H1 (cell line): ENCODE data around the gene HSDL2. TPM values are rescaled to one million over a fixed set of nuclear protein-coding genes. Genes with fewer than 3 reads are reported as not detected.

ENCODE experiments used
- BCL11A ChIP-seq, 2 experiments: IDR thresholded peaks; one replicate each; pipeline ENCODE4 v1.6.1; 2011; ENCODE audit warnings: low read depth in 2 of 2, low read length in 2 of 2, mild to moderate bottlenecking in 2 of 2
- BRCA1 ChIP-seq: IDR thresholded peaks from 2 replicates; pipeline ENCODE4 v1.6.1; 2012; ENCODE audit warnings: low read depth, low read length, improper control_type of control experiment
- CEBPB ChIP-seq: IDR thresholded peaks from 2 replicates; pipeline ENCODE4 v1.6.1; 2012; ENCODE audit warnings: low read depth, low read length
- JUND ChIP-seq: IDR thresholded peaks from 2 replicates; pipeline ENCODE4 v1.6.1; 2011; ENCODE audit warnings: mild to moderate bottlenecking, improper control_type of control experiment, low read length
- KDM4A ChIP-seq: IDR thresholded peaks from one replicate; pipeline ENCODE4 v1.7.1; 2012; ENCODE audit warnings: low read depth, mild to moderate bottlenecking, moderate library complexity, low read length, inconsistent platforms; ENCODE audit not compliant: severe bottlenecking
- PHF8 ChIP-seq: fragments of 200-600 bp; sonication (generic); conservative IDR thresholded peaks from 2 replicates; pipeline ENCODE4 v1.7.1; 2012; ENCODE audit warnings: low read depth, mild to moderate bottlenecking, inconsistent platforms, low read length, moderate library complexity
- RBBP5 ChIP-seq: IDR thresholded peaks from 2 replicates; pipeline ENCODE4 v1.7.1; 2012; ENCODE audit warnings: low read depth, mild to moderate bottlenecking, inconsistent platforms, low read length, moderate library complexity, borderline replicate concordance
- TAF1 ChIP-seq: IDR thresholded peaks from 2 replicates; pipeline ENCODE4 v1.6.1; 2011; ENCODE audit warnings: mild to moderate bottlenecking, low read depth, low read length
- polyA plus RNA-seq, 7 experiments: library from polyadenylated mRNA; depleted of rRNA in 3 of 7; stranded (reverse) in 5 of 7; unstranded in 2 of 7; fragments of >200 nt in 5 of 7; fragments of 200-250 nt in 2 of 7; gene quantifications; 1 replicate in 5 of 7; 2 replicates in 1 of 7; 4 replicates in 1 of 7; pipeline versions ENCODE4 v1.2.1 to v1.2.3, GENCODE V29; 2011 to 2013; ENCODE audit warnings: missing spikeins in 2 of 7, mixed read lengths in 2 of 7
- total RNA-seq: library from RNA; stranded (reverse); fragmentation: NEBNext Ultra II Directional; extraction: Animal tissue kit (Norgen Biotek cat#: 25700); gene quantifications from 2 replicates; pipeline ENCODE4 v1.2.1, GENCODE V29; 2021
- TF ChIP-seq, protein P1 (sequence below): fragments of 300-600 bp; sonication (generic); IDR thresholded peaks from 2 replicates; pipeline ENCODE4 v1.7.1; 2012; ENCODE audit warnings: low read length, moderate library complexity, mild to moderate bottlenecking, inconsistent platforms; ENCODE audit not compliant: insufficient replicate concordance

The HSDL2 gene
- total and polyA plus RNA-seq, 2 of the 8 experiments (the other 6 are each of a cell fraction or from before 2014, with no cell fraction given) = 6.6 to 15.4 TPM

DNA sequence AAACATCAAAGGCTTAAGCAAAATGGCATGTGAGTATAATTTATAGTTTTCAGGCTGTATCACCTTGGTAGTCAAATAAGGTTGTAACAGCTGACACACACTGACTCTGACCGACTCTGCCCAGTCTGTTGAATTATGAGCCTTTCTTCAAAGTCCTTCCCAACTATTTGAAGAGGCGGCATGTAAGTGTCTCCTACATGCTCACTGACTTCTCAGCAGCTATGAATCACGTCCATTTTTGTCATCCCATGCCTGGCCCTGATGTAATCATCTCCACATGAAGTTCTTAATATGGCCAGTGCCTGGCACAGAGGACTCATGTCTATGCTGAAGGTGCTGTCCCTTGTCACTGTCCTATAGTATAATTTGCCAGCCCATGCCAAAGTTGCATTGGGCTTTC lies 41.3 kb upstream of the HSDL2 start (continued):
- TF ChIP-seq, protein P1, sequence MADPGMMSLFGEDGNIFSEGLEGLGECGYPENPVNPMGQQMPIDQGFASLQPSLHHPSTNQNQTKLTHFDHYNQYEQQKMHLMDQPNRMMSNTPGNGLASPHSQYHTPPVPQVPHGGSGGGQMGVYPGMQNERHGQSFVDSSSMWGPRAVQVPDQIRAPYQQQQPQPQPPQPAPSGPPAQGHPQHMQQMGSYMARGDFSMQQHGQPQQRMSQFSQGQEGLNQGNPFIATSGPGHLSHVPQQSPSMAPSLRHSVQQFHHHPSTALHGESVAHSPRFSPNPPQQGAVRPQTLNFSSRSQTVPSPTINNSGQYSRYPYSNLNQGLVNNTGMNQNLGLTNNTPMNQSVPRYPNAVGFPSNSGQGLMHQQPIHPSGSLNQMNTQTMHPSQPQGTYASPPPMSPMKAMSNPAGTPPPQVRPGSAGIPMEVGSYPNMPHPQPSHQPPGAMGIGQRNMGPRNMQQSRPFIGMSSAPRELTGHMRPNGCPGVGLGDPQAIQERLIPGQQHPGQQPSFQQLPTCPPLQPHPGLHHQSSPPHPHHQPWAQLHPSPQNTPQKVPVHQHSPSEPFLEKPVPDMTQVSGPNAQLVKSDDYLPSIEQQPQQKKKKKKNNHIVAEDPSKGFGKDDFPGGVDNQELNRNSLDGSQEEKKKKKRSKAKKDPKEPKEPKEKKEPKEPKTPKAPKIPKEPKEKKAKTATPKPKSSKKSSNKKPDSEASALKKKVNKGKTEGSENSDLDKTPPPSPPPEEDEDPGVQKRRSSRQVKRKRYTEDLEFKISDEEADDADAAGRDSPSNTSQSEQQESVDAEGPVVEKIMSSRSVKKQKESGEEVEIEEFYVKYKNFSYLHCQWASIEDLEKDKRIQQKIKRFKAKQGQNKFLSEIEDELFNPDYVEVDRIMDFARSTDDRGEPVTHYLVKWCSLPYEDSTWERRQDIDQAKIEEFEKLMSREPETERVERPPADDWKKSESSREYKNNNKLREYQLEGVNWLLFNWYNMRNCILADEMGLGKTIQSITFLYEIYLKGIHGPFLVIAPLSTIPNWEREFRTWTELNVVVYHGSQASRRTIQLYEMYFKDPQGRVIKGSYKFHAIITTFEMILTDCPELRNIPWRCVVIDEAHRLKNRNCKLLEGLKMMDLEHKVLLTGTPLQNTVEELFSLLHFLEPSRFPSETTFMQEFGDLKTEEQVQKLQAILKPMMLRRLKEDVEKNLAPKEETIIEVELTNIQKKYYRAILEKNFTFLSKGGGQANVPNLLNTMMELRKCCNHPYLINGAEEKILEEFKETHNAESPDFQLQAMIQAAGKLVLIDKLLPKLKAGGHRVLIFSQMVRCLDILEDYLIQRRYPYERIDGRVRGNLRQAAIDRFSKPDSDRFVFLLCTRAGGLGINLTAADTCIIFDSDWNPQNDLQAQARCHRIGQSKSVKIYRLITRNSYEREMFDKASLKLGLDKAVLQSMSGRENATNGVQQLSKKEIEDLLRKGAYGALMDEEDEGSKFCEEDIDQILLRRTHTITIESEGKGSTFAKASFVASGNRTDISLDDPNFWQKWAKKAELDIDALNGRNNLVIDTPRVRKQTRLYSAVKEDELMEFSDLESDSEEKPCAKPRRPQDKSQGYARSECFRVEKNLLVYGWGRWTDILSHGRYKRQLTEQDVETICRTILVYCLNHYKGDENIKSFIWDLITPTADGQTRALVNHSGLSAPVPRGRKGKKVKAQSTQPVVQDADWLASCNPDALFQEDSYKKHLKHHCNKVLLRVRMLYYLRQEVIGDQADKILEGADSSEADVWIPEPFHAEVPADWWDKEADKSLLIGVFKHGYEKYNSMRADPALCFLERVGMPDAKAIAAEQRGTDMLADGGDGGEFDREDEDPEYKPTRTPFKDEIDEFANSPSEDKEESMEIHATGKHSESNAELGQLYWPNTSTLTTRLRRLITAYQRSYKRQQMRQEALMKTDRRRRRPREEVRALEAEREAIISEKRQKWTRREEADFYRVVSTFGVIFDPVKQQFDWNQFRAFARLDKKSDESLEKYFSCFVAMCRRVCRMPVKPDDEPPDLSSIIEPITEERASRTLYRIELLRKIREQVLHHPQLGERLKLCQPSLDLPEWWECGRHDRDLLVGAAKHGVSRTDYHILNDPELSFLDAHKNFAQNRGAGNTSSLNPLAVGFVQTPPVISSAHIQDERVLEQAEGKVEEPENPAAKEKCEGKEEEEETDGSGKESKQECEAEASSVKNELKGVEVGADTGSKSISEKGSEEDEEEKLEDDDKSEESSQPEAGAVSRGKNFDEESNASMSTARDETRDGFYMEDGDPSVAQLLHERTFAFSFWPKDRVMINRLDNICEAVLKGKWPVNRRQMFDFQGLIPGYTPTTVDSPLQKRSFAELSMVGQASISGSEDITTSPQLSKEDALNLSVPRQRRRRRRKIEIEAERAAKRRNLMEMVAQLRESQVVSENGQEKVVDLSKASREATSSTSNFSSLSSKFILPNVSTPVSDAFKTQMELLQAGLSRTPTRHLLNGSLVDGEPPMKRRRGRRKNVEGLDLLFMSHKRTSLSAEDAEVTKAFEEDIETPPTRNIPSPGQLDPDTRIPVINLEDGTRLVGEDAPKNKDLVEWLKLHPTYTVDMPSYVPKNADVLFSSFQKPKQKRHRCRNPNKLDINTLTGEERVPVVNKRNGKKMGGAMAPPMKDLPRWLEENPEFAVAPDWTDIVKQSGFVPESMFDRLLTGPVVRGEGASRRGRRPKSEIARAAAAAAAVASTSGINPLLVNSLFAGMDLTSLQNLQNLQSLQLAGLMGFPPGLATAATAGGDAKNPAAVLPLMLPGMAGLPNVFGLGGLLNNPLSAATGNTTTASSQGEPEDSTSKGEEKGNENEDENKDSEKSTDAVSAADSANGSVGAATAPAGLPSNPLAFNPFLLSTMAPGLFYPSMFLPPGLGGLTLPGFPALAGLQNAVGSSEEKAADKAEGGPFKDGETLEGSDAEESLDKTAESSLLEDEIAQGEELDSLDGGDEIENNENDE = no peak
- TF ChIP-seq RBBP5 (no peak), BRCA1 (no peak), TAF1 (no peak), JUND (no peak), PHF8 (no peak), CEBPB (no peak), BCL11A (IDR thresholded peaks at IDR 0.05; ENCODE audit: low read depth in 2 of 2, low read length in 2 of 2) (no peak), KDM4A (no peak)
